HG03103 (cell line): ENCODE measurements around the gene STARD13.

Source experiments
- ATAC-seq: cut with Tn5 transposase; IDR thresholded peaks from one replicate; pipeline ENCODE4 v1.9.1; 2021; ENCODE audit warnings: low read depth; ENCODE audit not compliant: unreplicated experiment

STARD13 gene

DNA sequence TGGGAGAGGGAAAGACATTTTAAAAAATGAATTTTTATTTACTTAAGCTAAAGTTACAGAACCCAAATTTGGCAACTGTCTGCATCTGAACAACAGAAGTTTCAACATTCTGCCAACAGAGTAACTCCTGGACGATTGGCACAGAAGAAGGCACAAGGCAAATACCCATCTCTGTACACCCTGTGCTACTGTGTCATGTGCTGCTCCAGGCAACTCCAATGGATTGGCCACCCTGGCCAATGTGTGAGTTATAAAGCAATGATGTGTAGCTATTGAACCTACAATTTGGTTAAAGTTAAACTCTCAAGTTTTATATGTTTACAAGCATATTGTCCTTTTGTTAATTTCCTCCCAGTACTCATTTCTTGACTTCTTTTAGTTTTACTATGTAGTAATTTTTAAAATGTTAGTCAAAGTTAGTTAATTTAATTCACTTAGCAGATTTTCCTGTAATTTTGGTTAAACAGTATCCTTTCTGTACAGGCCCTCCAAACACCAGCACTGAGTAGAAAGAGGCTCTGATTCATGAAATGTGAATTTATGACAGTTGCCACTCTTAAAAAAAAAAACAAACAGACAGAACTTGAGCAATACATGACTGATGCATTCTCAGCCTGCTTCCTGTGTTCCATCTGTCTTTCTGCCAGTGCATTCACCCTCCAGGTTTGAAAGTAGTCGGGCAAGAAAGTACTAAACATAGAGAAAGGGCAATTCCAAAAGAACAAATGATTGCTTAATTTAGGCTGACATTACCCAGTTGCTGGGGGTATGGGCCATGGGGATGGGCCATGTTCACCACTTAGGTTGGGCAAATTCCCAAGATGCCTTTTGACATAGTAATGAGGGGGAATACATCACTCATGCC, 5.9 kb downstream of the STARD13 start:
- ATAC-seq = no peak

GRCh38 chr13:33278913-33279312, 6.6 kb downstream of the STARD13 start:
- ATAC-seq = no peak

DNA sequence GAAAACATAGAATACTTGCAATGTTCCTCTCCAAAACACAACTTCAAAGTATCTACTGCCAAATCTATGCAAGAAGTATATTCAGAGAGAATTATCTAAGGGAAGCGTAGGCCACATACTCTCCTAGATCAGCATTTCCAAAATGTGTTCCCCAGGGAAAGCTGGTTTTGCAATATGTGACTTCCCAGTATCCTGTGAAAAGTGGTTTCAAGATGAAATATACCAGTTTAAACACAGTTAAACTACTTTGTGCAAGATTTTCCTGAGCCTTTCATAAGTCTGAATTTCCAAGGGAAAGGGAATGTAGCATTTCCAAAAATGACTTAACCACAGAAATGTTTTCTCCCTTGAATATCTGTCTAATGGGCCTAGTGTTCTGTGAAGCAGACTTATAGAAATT, 7.6 kb downstream of the STARD13 start:
- ATAC-seq = no peak

DNA sequence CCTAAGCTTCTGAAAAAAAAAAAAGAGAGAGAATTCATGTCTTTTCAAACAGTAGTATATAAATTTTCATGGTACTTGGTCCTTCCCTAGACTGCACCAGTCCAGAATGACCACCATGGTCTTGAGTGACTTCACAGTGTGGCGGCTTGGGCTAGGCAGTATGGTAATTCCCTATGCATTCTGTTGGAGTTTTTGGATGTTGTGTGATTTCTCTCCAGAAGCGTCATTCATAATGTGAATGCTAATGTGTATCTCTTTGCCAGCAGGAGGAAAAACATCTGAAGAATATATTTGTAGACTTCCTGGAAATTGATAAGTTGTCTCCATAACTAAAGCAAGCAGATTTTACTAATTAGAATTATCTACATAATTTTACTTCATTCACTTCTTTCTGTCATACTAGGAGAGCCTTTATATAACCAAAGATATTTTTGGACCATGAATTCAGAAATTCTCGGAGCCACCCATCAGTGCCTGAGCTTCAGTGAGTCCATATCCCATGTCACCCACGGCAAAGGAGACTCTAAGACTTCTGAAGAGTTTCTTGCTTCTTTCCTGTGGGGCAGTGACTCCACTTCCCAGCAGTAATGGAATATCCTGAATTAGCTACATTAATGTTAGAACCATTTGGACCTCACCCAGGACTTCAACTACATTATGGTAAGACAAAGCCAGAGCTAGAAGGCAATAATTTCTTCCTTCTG, 8.4 kb downstream of the STARD13 start:
- no peak for ATAC-seq

- ATAC-seq = no peak
These were observed 9.0 kb downstream of the STARD13 start for GRCh38 chr13:33276570-33276969.

- ATAC-seq = no peak
These were observed 9.6 kb downstream of the STARD13 start for GRCh38 chr13:33275916-33276315.

GRCh38 chr13:33274264-33274663, 11.3 kb downstream of the STARD13 start:
- no peak for ATAC-seq

GRCh38 chr13:33272531-33273124, 12.9 kb downstream of the STARD13 start:
- no peak for ATAC-seq

- no peak for ATAC-seq
These were observed 13.8 kb downstream of the STARD13 start for GRCh38 chr13:33271759-33272158.

DNA sequence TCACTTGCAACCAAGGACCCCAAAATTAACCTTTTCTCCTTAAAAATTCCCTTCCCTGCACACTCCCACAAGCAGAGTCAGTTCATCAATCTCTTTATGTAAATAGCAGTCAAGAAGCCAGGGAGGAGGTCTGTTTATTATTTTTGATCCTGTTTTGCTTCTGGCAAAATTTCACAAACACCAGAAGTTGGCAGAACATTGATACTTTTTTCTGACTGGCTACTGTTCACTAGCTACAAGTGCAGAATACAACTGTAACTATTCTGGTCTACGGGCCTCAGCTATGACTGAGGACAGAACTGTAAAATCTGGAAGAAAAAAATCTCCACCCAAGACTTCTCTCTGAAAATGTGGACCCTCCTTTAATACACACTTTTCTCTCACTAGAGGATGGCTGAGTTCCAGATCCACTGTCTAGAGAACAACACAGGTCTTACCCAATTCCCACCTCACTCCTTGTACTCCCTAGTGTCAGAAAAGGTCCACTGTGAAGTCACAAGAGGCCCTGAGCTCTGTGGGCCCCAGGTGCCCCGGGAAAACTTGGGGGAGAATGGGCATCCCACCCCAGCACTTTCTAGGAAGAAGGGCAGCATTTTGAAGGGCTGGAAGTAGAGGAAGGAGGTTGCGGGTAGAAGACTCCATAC, 14.5 kb downstream of the STARD13 start:
- no peak for ATAC-seq

- ATAC-seq = no peak
These were observed 19.9 kb downstream of the STARD13 start for GRCh38 chr13:33265607-33266006.

DNA sequence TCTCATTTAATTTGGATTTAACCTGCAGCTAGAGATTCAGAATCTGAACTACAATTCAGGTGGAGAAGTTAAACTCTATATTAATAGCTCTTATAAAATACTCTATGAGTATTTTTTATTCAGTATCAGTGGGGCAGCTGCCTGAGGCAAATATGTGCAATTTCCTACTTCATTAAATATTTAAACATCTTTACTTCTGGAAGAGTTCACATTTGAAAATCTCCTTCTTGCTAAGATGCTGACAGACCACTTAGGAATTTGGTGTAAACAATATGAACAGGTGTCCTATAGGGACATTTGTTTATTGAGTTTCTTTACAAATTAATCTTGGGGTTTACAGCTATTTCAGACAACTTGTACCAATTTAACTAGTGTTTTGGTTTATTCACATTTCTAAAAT, 20.4 kb downstream of the STARD13 start:
- no peak for ATAC-seq

DNA sequence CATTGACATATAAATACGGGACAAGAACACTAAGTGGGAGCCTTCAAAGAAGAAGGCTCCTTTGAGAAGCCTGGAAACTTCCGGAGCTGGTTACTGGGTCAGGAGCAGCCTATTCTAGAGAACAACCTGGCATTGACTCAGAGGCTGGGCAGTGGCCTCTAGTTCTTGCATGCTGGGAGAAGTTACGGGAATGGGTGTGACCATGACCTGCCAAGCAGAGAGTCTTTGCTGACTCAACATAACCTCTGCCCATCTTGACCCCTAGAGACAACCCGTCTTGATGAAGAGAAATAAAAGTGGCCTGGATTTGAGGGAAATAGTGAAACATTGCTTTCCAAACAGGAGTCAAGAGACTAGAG, 21.0 kb downstream of the STARD13 start:
- ATAC-seq = no peak

- no peak for ATAC-seq
These were observed 21.5 kb downstream of the STARD13 start for GRCh38 chr13:33263976-33264619.

DNA sequence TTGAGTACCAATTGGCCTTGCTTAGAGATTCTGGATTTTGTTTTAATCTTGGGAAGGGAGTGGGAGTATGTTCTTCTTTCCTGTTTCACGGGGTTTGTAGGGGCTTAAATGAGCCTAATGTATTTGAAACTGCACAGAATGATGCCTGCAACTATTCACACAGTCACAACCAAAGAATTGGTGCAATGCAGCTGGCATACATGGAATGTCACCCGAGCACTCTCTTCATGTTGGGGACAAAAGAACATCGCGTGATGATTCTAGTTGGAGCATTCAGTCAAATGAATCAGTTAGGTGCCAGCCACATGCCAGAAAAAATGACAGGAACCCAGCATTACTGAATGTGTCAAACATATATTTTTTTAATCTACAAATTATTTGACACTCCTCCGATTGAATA, 22.1 kb downstream of the STARD13 start:
- ATAC-seq = no peak

GRCh38 chr13:33262997-33263396, 22.6 kb downstream of the STARD13 start:
- no peak for ATAC-seq

DNA sequence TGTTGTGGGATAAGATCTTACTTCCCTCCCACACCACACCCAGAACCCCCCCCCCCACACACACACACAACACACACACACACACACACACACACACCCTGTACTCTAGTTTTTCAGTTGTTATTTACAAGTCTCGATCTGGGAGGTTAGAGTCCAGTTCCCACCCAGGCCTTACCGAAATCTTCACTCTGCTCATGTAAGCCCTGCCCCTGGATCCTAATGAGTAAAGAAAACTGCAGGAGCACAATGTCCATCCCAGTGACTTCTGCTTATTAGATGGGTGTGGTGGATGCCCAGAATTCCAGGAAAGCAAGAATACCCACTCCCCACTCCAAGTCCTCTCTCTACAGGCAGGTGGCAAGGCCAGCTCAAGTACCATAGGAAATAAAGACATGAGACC, 23.0 kb downstream of the STARD13 start:
- no peak for ATAC-seq

GRCh38 chr13:33262062-33262487, 23.5 kb downstream of the STARD13 start:
- ATAC-seq = no peak

GRCh38 chr13:33261387-33262061, 24.0 kb downstream of the STARD13 start:
- ATAC-seq = no peak
